Spleen (tissue), 7 donors: Measurements from ENCODE around the gene SLC16A1.

Source experiments
- CTCF ChIP-seq, 11 experiments: fragments of 200-600 bp in 7 of 11; fragments of 450-650 bp in 4 of 11; sonication (generic) in 4 of 11; IDR thresholded peaks in 8 of 11; conservative IDR thresholded peaks in 3 of 11; 1 replicate in 7 of 11; 2 replicates in 4 of 11; pipeline versions ENCODE4 v1.4.0 to v1.8.0; 2016 to 2021; ENCODE audit warnings: antibody characterized with exemption in 11 of 11, inconsistent platforms in 4 of 11, mild to moderate bottlenecking in 1 of 11
- POLR2AphosphoS5 ChIP-seq, 3 donors: sonication (generic); formaldehyde crosslinking; IDR thresholded peaks; one replicate each; pipeline ENCODE4 v1.5.1; 2017; ENCODE audit warnings: antibody characterized with exemption in 3 of 3
- donor health status: DM: no; HTN: no; CAD: no; lungs with moderate emphysema.
- donor health status: DM: no; HTN: no; CAD: no.
- donor health status: DM: no; HTN: no; CAD: no.

GRCh38 chr1:112929979-112930378 is 26.0 kb downstream of the SLC16A1 start:
- no peak for TF ChIP-seq POLR2AphosphoS5 (IDR thresholded peaks at IDR 0.05)
- TF ChIP-seq CTCF (IDR thresholded peaks at IDR 0.05 in 8 of 11, conservative IDR thresholded peaks at IDR 0.05 in 3 of 11), result no peak
